A549 (cell line): Measurements from ENCODE around the gene HECTD4. TPM values are rescaled to one million over a fixed set of nuclear protein-coding genes. Genes with fewer than 3 reads are reported as not detected.

ENCODE experiments used
- ATAC-seq, 2 experiments: fragments of 200-7000 bp in 1 of 2; fragments of >200 bp in 1 of 2; cut with Nextera tagmentation in 1 of 2; cut with Tn5 transposase in 1 of 2; 3 replicates each; pipeline versions ENCODE4 v1.8.0 to v1.9.1; 2018 to 2020; ENCODE audit warnings: mild to moderate bottlenecking in 1 of 2, moderate library complexity in 1 of 2
- CTCF ChIA-PET: fragments of 300-600 bp; sonication (Branson Sonifier 250); formaldehyde crosslinking; extraction: SDS; loops from one replicate; lab custom pipeline; 2021; ENCODE audit warnings: antibody characterized with exemption, inconsistent platforms; lab: Yijun Ruan, JAX
- POLR2A ChIA-PET: fragments of 350-600 bp; formaldehyde crosslinking; extraction: SDS; loops from one replicate; lab custom pipeline; 2021; ENCODE audit warnings: antibody characterized with exemption, inconsistent platforms; lab: Yijun Ruan, JAX
- DNase-seq, 2 experiments: peaks; one replicate each; pipeline versions ENCODE4 v3.0.0 to v3.0.0-alpha.2; 2011 to 2016; ENCODE audit warnings: low read depth in 1 of 2, low spot score in 1 of 2
- FAIRE-seq: peaks from 2 replicates; lab custom pipeline; 2011; peaks lifted over from hg19 to GRCh38; lab: Jason Lieb, UNC
- H3K27ac ChIP-seq, 2 experiments: fragments of >200 bp; sonication (Bioruptor Twin); formaldehyde crosslinking; 3 replicates each; pipeline ENCODE4 v1.5.1; 2016 to 2017
- H3K4me1 ChIP-seq: fragments of >200 bp; sonication (Bioruptor Twin); formaldehyde crosslinking; 3 replicates; pipeline ENCODE4 v1.6.1; 2016
- H3K4me2 ChIP-seq: fragments of >200 bp; sonication (Bioruptor Twin); formaldehyde crosslinking; 3 replicates; pipeline ENCODE4 v1.6.1; 2016
- H3K4me3 ChIP-seq: fragments of >200 bp; sonication (Bioruptor Twin); formaldehyde crosslinking; 3 replicates; pipeline ENCODE4 v1.5.1; 2016
- H3K9me3 ChIP-seq: fragments of >200 bp; sonication (Bioruptor Twin); formaldehyde crosslinking; 3 replicates; pipeline ENCODE4 v1.6.1; 2016
- BCL3 ChIP-seq: fragments of >200 bp; sonication (Bioruptor Twin); formaldehyde crosslinking; IDR thresholded peaks from 3 replicates; pipeline ENCODE4 v1.6.1; 2016
- CBX2 ChIP-seq: fragments of 200-600 bp; sonication (generic); IDR thresholded peaks from 2 replicates; pipeline ENCODE4 v1.6.1; 2016; ENCODE audit warnings: low read depth, mild to moderate bottlenecking, borderline replicate concordance
- CHD4 ChIP-seq: fragments of 200-600 bp; sonication (generic); IDR thresholded peaks from 2 replicates; pipeline ENCODE4 v1.6.1; 2016; ENCODE audit warnings: antibody characterized with exemption, mild to moderate bottlenecking, borderline replicate concordance
- EHF ChIP-seq: fragments of 250-450 bp; sonication (Bioruptor Pico); IDR thresholded peaks from 2 replicates; pipeline ENCODE4 v1.5.0; 2020; ENCODE audit warnings: mild to moderate bottlenecking
- ELK1 ChIP-seq: fragments of 150-350 bp; IDR thresholded peaks from 2 replicates; pipeline ENCODE4 v1.6.1; 2014; ENCODE audit warnings: low read depth, mild to moderate bottlenecking, low read length
- EP300 ChIP-seq, 2 experiments: fragments of >200 bp; sonication (Bioruptor Twin); formaldehyde crosslinking; IDR thresholded peaks; 2 replicates in 1 of 2; 3 replicates in 1 of 2; pipeline ENCODE4 v1.6.1; 2016 to 2017
- GATA3 ChIP-seq: IDR thresholded peaks from 2 replicates; pipeline ENCODE4 v1.6.1; 2012; ENCODE audit warnings: borderline replicate concordance
- HES2 ChIP-seq: fragments of >200 bp; sonication (Bioruptor Twin); formaldehyde crosslinking; IDR thresholded peaks from 2 replicates; pipeline ENCODE4 v1.6.1; 2016
- HEYL ChIP-seq: fragments of 250-450 bp; sonication (Bioruptor Pico); IDR thresholded peaks from 2 replicates; pipeline ENCODE4 v1.8.0; 2021; ENCODE audit warnings: mild to moderate bottlenecking, moderate library complexity
- MAX ChIP-seq: IDR thresholded peaks from 2 replicates; pipeline ENCODE4 v1.6.1; 2012
- MAZ ChIP-seq: fragments of 150-350 bp; IDR thresholded peaks from 2 replicates; pipeline ENCODE4 v1.6.1; 2014; ENCODE audit warnings: antibody characterized with exemption, low read depth, low read length, borderline replicate concordance
- MYC ChIP-seq: IDR thresholded peaks from 2 replicates; pipeline ENCODE4 v1.6.1; 2012; ENCODE audit warnings: mild to moderate bottlenecking, inconsistent platforms, low read length, improper control_type of control experiment, borderline replicate concordance
- NFE2L2 ChIP-seq: fragments of 150-350 bp; conservative IDR thresholded peaks from 2 replicates; pipeline ENCODE4 v1.6.1; 2014; ENCODE audit warnings: low read length
- PHF8 ChIP-seq: fragments of 200-600 bp; sonication (generic); IDR thresholded peaks from 2 replicates; pipeline ENCODE4 v1.6.1; 2016; ENCODE audit warnings: low read depth, mild to moderate bottlenecking, antibody characterized with exemption, moderate library complexity, borderline replicate concordance
- POLR2A ChIP-seq: IDR thresholded peaks from 2 replicates; pipeline ENCODE4 v1.6.1; 2012; ENCODE audit warnings: mild to moderate bottlenecking, low read length
- POLR2AphosphoS2 ChIP-seq: conservative IDR thresholded peaks from 2 replicates; pipeline ENCODE4 v1.6.1; 2012; ENCODE audit warnings: low read length, improper control_type of control experiment, inconsistent platforms
- RARB ChIP-seq: fragments of 250-450 bp; sonication (Bioruptor Pico); IDR thresholded peaks from 2 replicates; pipeline ENCODE4 v1.8.0; 2021; ENCODE audit warnings: mild to moderate bottlenecking, moderate library complexity
- RCOR1 ChIP-seq: fragments of 150-350 bp; IDR thresholded peaks from 2 replicates; pipeline ENCODE4 v1.6.1; 2014; ENCODE audit warnings: antibody characterized with exemption, low read length, low read depth
- RFX5 ChIP-seq: fragments of 450-650 bp; IDR thresholded peaks from 2 replicates; pipeline ENCODE4 v1.7.1; 2014; ENCODE audit warnings: antibody characterized with exemption, mild to moderate bottlenecking, moderate library complexity
- RNF2 ChIP-seq: fragments of 200-600 bp; sonication (generic); IDR thresholded peaks from 2 replicates; pipeline ENCODE4 v1.6.1; 2016; ENCODE audit warnings: low read depth, mild to moderate bottlenecking, antibody characterized with exemption, moderate library complexity, borderline replicate concordance
- SMC3 ChIP-seq: fragments of >200 bp; sonication (Bioruptor Twin); formaldehyde crosslinking; IDR thresholded peaks from 3 replicates; pipeline ENCODE4 v1.6.1; 2018; ENCODE audit warnings: inconsistent platforms
- TFCP2L1 ChIP-seq: fragments of 250-450 bp; sonication (Bioruptor Pico); IDR thresholded peaks from 2 replicates; pipeline ENCODE4 v1.5.0; 2021; ENCODE audit warnings: mild to moderate bottlenecking
- TP53 ChIP-seq: fragments of 250-450 bp; sonication (Bioruptor Pico); IDR thresholded peaks from 2 replicates; pipeline ENCODE4 v1.5.0; 2021; ENCODE audit warnings: mild to moderate bottlenecking, moderate library complexity
- ZC3H11A ChIP-seq: fragments of 450-650 bp; IDR thresholded peaks from 2 replicates; pipeline ENCODE4 v1.6.1; 2014; ENCODE audit warnings: antibody characterized with exemption, mild to moderate bottlenecking
- WGBS: methylation state at CpG from one replicate; pipeline ENCODE4 v1.1.6; 2017; ENCODE audit errors: missing lambda C conversion rate; 5-methylcytosine and 5-hydroxymethylcytosine counted together
- polyA plus RNA-seq, 4 experiments: library from polyadenylated mRNA; depleted of rRNA in 3 of 4; stranded (reverse); fragments of >200 nt; fragmentation: RNase III in 1 of 4; extraction: RNeasy Plus Mini Kit Qiagen cat#74134 plus additional on column Dnase treatment in 1 of 4; gene quantifications; 2 replicates in 3 of 4; 3 replicates in 1 of 4; pipeline ENCODE4 v1.2.3, GENCODE V29; 2011 to 2017

The HECTD4 gene
- polyA plus RNA-seq, 2 of the 4 experiments (the other 2 are of a cell fraction), result 9.9 to 14.7 TPM

GRCh38 chr12:112330706-112331105 lies 51.5 kb downstream of the HECTD4 start:
- no peak for TF ChIP-seq HES2
- no peak for TF ChIP-seq CHD4
- no peak for TF ChIP-seq POLR2AphosphoS2
- no peak for TF ChIP-seq RNF2
- no peak for TF ChIP-seq MYC
- no peak for TF ChIP-seq RFX5
- no peak for TF ChIP-seq NFE2L2
- no peak for TF ChIP-seq EP300 (IDR thresholded peaks at IDR 0.05)
- TF ChIP-seq SMC3, result no peak
- no peak for TF ChIP-seq RARB (CRISPR knock-in tag)
- Histone ChIP-seq H3K4me1 (no peaks in the 10 kb centered on the region), H3K27ac (no peak overlapping the region), H3K4me2 (no peak overlapping the region), H3K9me3 (no peaks in the 10 kb centered on the region), H3K4me3 (no peak overlapping the region)
- 83% methylated on average over 4 of the region's 4 CpGs for WGBS
- ChIA-PET POLR2A (no interaction called here), CTCF (no interaction called here)
- no peak for ATAC-seq
- no peak for DNase-seq
- no peak for FAIRE-seq

GRCh38 chr12:112328456-112329124 lies 53.6 kb downstream of the HECTD4 start:
- POLR2A ChIA-PET, result no interaction called here
- DNase-seq, result no peak

GRCh38 chr12:112327209-112327938 lies 54.9 kb downstream of the HECTD4 start:
- Histone ChIP-seq H3K4me1 (0 out of 3 replicates have a peak, but pooled peaks cover 6% of the 10 kb centered on the region), H3K4me3 (no peak overlapping the region), H3K4me2 (no peak overlapping the region), H3K9me3 (no peaks in the 10 kb centered on the region), H3K27ac (no peak overlapping the region)
- CTCF ChIA-PET, result no interaction called here
- 91% methylated on average over 7 of the region's 7 CpGs for WGBS
- POLR2A ChIA-PET, result no interaction called here
- ATAC-seq (no peak), DNase-seq (no peak), FAIRE-seq (no peak)
- no peak for TF ChIP-seq SMC3
- no peak for TF ChIP-seq POLR2A
- TF ChIP-seq TFCP2L1 (CRISPR knock-in tag), result no peak
- no peak for TF ChIP-seq TP53 (CRISPR knock-in tag)
- TF ChIP-seq BCL3, result no peak
- no peak for TF ChIP-seq MAZ
- no peak for TF ChIP-seq CBX2
- TF ChIP-seq PHF8, result no peak
- TF ChIP-seq GATA3, result no peak

More at GRCh38 chr12:112328456-112329124, 53.6 kb downstream of the HECTD4 start:
- TF ChIP-seq MAX (no peak), HES2 (no peak), SMC3 (no peak), EHF (CRISPR knock-in tag) (no peak), MAZ (no peak), ELK1 (no peak), RCOR1 (no peak), HEYL (CRISPR knock-in tag) (no peak), ZC3H11A (no peak)
- Histone ChIP-seq H3K9me3 (no peaks in the 10 kb centered on the region), H3K4me2 (no peak overlapping the region), H3K4me1 (no peaks in the 10 kb centered on the region), H3K4me3 (no peak overlapping the region), H3K27ac (no peak overlapping the region)
- FAIRE-seq (no peak), ATAC-seq (no peak)
- 83% methylated on average over 3 of the region's 3 CpGs for WGBS
- CTCF ChIA-PET, result interaction anchor here (0.6 kb wide), 1 partner anchor 88 kb away, joined by 3 read pairs; no protein-coding TSS in a partner anchor
